A673 (cell line): ENCODE data around the gene OR51M1.
A peak's percentile ranks its signal among the peaks of the same experiment; 100 is the strongest.

Experiments
- EZH2 ChIP-seq: fragments of 200-600 bp; sonication (generic); IDR thresholded peaks from 2 replicates; pipeline ENCODE4 v1.6.1; 2017; ENCODE audit warnings: borderline replicate concordance, low read depth, mild to moderate bottlenecking, mixed read lengths, antibody characterized with exemption, low read length; ENCODE audit not compliant: poor library complexity, severe bottlenecking
- TF ChIP-seq, protein P1 (sequence below): fragments of 300-800, 200-600 bp; sonication (generic); conservative IDR thresholded peaks from 2 replicates; pipeline ENCODE4 v1.5.1; 2017; ENCODE audit warnings: low read depth, mild to moderate bottlenecking, antibody characterized with exemption, low read length, moderate library complexity, mixed read lengths

DNA sequence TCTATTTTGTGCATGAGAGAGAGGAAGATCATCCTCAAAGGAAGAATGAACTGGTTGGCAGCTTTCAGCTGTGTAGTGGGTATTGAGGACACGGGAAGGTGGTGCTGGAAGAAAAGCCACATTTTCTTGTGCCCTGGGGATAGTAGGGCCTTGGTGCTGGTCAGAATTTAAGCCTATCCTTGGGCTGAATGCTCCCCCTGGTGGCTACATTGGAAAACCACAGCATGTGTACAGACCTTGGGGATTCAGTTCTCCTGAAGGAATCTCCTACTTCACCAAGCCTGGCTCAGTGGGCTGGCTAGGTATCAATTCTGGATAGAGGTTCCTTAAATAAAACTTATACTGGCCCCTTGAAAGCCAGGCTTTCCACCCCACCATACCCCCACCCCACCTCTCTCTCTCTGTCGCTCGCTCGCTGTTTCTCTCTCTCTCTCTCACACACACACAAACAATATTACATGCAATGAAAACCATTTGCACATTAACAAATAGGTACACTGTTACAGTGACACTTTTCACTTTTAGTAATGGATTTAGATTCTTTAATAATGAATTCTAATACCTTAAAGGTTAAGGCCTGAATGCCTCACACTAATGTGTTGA lies 2.8 kb upstream of the OR51M1 start:
- no peak for TF ChIP-seq EZH2
- TF ChIP-seq, protein P1, sequence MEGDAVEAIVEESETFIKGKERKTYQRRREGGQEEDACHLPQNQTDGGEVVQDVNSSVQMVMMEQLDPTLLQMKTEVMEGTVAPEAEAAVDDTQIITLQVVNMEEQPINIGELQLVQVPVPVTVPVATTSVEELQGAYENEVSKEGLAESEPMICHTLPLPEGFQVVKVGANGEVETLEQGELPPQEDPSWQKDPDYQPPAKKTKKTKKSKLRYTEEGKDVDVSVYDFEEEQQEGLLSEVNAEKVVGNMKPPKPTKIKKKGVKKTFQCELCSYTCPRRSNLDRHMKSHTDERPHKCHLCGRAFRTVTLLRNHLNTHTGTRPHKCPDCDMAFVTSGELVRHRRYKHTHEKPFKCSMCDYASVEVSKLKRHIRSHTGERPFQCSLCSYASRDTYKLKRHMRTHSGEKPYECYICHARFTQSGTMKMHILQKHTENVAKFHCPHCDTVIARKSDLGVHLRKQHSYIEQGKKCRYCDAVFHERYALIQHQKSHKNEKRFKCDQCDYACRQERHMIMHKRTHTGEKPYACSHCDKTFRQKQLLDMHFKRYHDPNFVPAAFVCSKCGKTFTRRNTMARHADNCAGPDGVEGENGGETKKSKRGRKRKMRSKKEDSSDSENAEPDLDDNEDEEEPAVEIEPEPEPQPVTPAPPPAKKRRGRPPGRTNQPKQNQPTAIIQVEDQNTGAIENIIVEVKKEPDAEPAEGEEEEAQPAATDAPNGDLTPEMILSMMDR: peak; percentile 70
